Activated naive CD4-positive, alpha-beta T cell (primary cell): Measurements from ENCODE around the gene INSC.

Source experiments
- DNase-seq, 4 experiments: peaks; one replicate each; lab custom pipeline; 2025; lab: John Stamatoyannopoulos, UW

INSC gene

DNA sequence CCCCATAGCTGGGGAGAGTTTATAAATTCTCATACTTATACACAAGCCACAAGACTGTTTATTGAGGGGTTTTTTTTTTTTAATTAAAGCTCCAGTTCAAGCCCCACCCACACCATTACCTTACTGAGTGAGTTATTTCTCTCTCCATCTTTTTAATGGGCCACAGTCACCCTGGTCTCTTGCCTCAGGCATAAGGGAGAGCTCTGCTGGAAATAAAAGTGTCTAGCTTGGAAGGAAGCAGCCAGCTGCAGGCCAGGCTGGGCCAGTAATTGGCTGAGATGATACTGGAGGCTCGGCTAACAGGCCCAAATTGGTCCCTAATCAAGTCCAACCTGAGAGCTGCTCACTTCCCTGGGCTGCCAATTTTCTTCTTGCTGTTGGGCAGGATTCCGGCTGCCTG is 174.1 kb downstream of the INSC start:
- DNase-seq: no peak

DNA sequence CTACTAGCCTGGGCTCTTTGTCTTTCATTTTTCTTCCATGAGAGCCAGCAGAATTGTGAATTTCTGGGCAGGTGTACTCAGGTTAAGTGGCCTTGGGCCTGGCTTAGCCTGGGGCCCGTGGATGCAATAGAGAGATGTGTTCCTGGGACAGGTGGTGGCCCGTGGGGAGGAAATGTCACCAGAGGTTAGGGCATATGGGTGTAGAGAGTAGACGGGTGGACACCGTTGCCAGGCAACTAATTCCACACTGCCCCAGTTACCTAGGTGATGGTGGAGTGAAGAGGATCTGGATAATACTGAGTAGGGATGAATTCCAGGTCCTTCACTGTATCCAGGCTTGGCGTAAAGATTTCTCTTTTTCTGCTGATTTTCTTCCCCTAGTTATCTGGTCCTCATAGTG is 175.0 kb downstream of the INSC start:
- DNase-seq: no peak

DNA sequence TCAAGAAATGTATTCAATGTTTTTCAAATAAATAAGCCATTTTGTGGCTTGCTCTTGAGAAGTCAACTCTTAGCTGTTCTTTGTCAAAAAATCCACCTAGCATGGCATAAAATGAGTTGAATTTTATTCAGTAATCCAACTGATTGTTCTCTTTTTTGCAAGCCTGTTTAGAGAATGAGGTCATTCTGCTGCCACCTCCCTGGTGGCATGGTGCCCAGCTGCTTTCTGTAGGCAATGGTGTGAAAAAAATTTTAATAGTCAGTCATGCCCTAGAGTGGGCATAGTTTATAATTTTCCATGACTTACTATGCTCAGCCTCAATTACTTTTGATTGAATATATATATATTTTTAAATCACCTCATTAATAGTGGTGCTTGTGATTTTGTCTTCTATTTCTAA is 177.2 kb downstream of the INSC start:
- DNase-seq: no peak

DNA sequence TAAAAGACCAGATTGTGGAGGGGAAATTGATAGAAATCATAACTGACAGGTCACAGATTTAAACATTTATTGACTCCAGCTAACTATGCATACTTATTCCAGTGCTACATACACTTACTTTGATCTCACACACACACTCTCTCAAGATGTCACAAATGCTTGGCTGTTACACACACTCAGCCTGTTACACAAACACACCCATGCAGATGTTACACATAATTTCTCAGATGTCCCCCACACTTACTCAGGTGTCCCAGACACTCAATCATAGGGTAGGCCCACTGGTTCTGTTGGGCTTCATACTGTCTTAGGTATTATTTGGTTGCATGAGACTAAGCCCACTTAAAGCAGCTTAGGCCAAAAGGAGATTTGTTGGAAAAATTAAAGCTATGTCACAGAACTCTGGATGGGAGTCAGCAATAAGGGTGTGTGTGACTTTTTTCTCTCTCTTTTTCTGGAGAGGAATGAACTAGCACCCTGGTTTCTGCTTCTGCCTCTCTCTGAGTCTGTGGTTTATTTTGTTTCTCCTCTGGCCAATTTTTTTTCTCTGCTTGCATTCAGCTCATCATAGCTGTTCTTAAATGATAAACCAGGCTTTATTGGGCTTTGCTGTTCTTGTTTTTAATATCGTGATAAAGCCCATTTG is 179.4 kb downstream of the INSC start:
- DNase-seq: no peak

DNA sequence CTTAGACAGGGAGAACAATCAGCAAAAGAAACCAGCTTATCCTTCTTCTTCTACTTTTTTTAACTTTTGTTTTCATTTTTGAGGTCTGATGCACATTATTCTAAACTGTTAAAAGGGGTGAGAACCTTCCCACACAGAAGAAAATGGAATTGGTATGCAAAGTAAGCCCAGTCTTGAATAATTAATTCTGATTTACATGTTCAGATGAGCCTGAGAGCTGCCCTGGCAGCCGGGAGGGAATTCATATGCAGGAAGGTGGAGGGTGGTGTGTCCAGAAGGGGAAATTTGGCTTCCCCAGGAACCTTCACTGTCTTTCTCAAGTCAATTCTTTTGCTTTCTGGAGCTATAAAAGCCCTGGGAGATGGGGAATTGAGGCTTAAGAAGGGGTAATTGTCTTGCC is 181.0 kb downstream of the INSC start:
- DNase-seq: no peak
